Fibroblast of the aortic adventitia (primary cell): Measurements from ENCODE around the gene MCL1. TPM values are rescaled to one million over a fixed set of nuclear protein-coding genes. Genes with fewer than 3 reads are reported as not detected.
A peak's percentile ranks its signal among the peaks of the same experiment; 100 is the strongest.

Source experiments
- DNase-seq: peaks from one replicate; pipeline ENCODE4 v3.0.0-alpha.2; 2010; ENCODE audit warnings: low read depth
- H3K4me3 ChIP-seq: 2 replicates; pipeline ENCODE4 v1.5.1; 2011; ENCODE audit warnings: low read depth, mild to moderate bottlenecking, control low read depth, low read length, moderate library complexity
- total RNA-seq: library from RNA; depleted of rRNA; stranded (reverse); fragments of >200 nt; gene quantifications from 2 replicates; pipeline ENCODE4 v1.2.3, GENCODE V29; 2012; ENCODE audit warnings: low replicate concordance
- TF ChIP-seq, protein P1 (sequence below): IDR thresholded peaks from 2 replicates; pipeline ENCODE4 v1.5.1; 2011; ENCODE audit warnings: mild to moderate bottlenecking, low read length, control low read depth, inconsistent platforms; ENCODE audit not compliant: insufficient read depth

MCL1 gene
- total RNA-seq, 1 donor, result 212 TPM

DNA sequence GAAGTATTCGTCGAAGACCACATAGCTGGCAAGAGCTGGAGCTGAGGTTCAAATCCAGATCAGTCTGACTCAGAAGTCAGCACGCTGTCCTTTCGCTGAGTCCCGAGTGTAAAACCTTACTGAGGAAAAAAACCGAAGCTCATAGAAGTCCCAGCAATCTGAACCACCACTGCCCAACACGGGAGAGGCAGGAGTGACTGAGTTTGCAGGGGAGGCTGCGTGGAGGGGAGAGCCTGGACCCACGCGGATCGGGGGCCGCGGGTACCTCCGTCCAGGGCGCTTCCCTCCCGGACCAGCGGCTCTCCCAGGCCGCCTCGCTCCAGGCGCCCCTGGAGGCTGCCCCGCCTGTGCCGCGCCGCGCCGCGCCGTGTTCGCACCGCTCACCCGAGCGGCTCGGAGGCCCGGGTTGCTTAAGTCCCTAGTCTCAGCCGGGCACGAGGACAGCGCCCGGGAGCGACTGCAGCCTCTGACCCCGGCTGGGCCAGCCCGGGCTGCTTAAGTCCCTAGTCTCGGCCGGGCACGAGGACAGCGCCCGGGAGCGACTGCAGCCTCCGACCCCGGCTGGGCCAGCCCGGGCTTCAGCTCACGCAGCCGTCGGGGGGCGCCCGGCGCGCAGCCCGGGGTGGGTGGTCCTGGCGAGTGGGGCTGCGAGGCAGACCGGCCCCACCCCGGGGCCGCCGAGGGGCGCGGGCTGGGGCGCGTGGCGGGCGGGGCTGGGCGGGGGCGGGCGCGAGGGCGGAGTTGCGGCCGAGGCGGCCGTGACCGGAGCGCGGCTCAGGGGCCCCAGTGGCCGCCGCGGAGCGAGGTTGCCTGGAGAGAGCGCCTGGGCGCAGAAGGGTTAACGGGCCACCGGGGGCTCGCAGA lies 30.5 kb downstream of the MCL1 start, which contains the start of gene ADAMTSL4:
ADAMTSL4 (plus strand) TSS at position 777 of the 864 bp plus-strand sequence. CDS start 2,881 bp downstream, outside the sequence.
- TF ChIP-seq, protein P1, sequence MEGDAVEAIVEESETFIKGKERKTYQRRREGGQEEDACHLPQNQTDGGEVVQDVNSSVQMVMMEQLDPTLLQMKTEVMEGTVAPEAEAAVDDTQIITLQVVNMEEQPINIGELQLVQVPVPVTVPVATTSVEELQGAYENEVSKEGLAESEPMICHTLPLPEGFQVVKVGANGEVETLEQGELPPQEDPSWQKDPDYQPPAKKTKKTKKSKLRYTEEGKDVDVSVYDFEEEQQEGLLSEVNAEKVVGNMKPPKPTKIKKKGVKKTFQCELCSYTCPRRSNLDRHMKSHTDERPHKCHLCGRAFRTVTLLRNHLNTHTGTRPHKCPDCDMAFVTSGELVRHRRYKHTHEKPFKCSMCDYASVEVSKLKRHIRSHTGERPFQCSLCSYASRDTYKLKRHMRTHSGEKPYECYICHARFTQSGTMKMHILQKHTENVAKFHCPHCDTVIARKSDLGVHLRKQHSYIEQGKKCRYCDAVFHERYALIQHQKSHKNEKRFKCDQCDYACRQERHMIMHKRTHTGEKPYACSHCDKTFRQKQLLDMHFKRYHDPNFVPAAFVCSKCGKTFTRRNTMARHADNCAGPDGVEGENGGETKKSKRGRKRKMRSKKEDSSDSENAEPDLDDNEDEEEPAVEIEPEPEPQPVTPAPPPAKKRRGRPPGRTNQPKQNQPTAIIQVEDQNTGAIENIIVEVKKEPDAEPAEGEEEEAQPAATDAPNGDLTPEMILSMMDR, result peak; percentile 16

DNA sequence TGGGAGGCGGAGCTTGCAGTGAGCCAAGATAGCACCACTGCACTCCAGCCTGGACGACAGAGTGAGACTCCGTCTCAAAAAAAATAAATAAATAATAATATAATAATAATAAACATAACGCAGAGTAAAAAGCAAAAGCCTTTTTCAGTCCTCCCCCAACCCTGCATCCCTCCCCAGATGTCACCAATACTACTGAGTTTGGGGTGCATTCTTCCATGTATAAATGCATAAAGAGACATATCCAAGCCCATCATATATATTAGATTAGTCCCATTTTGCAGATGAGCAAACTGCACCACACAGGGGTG lies 31.1 kb downstream of the MCL1 start:
- TF ChIP-seq, protein P1, result no peak
- peak overlapping the region; percentile 69 for H3K4me3 ChIP-seq
- no peak for DNase-seq

More for the DNA sequence above, 30.5 kb downstream of the MCL1 start, which contains the start of gene ADAMTSL4:
- peak within 1 kb of the TSS; percentile 69 for H3K4me3 ChIP-seq
- DNase-seq, result peak; percentile 75

DNA sequence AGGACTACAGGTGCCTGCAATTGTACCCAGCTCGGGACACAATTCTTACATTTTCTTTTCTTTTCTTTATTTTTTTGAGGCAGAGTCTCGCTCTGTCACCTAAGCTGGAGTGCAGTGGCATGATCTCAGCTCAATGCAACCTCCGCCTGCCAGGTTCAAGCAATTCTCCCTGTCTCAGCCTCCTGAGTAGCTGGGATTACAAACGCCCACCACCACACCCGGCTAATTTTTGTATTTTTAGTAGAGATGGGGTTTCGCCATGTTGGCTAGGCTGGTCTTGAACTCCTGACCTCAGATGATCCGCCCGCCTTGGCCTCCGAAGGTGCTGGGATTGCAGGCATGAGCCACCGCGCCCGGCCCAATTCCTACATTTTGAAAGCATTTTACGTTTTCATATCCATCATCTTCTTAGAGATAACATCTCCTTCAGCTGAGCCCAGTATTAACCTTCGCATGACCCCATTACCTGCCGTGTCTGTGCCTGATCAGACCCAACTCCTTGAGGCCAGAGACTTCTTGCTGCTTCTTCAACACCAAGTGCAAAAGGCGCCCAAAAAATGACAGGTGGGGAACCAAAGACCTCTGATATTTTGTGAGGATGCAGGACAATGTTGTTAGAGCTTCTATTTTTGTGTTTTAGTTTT lies 33.0 kb downstream of the MCL1 start:
- H3K4me3 ChIP-seq, result no peak overlapping the region
- no peak for DNase-seq
- TF ChIP-seq, protein P1, result no peak

DNA sequence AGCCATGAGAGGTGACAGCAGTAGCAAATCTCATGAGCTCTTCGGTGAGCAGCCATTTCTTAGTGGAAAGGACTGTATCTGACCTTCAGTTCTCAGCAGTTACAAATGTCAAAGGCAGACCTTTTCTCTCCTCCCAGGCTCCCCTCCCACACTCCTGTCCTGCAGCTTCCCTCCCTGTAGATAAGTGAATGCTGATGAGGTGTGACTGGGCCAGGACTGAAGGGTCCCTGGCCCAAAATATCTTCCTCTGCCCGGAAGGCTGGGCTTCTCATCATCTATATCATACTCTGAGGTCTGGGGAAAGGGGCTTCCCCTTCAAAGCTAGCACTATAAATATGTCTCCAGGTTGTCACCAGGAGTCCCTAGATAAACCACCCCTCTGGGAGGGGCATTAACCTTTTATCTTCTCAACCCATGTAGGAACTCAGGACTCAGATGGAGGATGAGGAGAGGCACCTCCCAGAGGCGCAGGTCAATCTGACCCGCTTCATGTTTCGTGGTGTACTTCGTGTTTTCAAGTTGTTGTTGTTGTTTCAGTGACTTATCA lies 33.9 kb downstream of the MCL1 start:
- TF ChIP-seq, protein P1, result no peak
- no peak overlapping the region for H3K4me3 ChIP-seq
- DNase-seq, result no peak

DNA sequence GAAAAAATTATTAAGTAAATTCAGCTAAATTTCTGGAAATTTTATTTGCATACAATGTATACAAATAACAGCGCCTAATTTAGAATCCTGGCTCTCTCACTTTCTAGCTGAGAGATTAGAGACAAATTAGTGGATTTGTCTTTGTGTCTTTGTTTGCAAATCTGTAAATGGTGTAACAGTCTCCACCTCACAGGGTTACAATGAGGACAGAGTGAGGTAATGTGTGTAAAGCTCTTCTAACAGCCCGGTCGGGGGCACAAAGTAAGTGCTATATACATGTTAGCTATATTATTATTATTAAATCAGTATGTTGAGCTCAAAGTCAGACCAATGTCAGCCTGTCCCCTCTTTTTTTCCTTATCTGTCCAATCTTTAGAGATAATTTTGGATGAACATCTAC lies 35.2 kb downstream of the MCL1 start:
- H3K4me3 ChIP-seq, result no peak overlapping the region
- DNase-seq, result peak; percentile 44
- TF ChIP-seq, protein P1, result no peak

DNA sequence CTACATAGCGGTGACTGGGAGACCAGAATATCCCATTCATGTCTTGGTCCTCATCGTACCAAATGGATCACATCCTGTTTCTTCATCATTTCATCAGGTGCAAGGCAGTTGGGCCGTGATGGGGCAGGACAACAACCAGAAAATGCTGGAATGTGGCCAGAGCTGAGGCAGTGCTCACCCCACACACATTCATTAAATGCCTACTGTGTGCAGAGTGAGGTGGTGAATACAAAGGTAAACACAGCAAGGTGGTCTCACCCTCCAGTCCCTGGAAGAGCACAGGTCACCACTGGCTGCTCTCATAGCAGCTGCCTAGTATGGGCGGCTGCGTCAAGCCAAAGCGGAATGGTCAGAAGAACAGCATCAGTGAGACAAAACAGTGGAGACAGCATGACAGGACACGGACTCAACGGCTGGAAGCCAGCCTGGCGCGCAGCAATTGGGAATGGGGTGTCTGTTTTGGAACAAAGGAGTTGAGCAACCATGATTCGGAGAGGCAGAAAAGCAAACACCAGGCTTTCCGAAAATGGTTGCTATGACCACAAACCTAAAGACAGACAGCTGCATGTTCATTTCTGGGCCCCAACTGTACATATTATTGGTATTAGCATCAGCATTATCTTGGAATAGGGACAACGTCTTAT lies 35.8 kb downstream of the MCL1 start:
- peak; percentile 68 for DNase-seq
- TF ChIP-seq, protein P1, result no peak
- no peak overlapping the region for H3K4me3 ChIP-seq
